Measurements from ENCODE around the gene LRP2BP. TPM values are rescaled to one million over a fixed set of nuclear protein-coding genes. Genes with fewer than 3 reads are reported as not detected.
"Not testable (repeated sequence)": the region's sequence is repeated elsewhere in the genome, so short reads cannot be mapped to it uniquely, and the experiment has no call there.

The LRP2BP gene
- total RNA-seq, 1 experiment from 2014 or later = 0.33 TPM

GRCh38 chr4:185364886-185365285, 30.8 kb downstream of the LRP2BP start:
- H3K4me3 ChIP-seq (ENCODE audit: low read depth in 2 of 2, low read length in 2 of 2) = no peak overlapping the region
- H3K9me3 ChIP-seq (ENCODE audit: control insufficient read depth, insufficient read depth, low read depth, low read length) = no peaks in the 10 kb centered on the region
- no peaks in the 10 kb centered on the region for H3K36me3 ChIP-seq (ENCODE audit: control insufficient read depth, insufficient read depth, low read length)
- no TSS peak for BruUV-seq (replicated peaks)
- CTCF ChIA-PET = no interaction called here
- no peak for TF ChIP-seq SIN3A (IDR thresholded peaks at IDR 0.05; ENCODE audit: borderline replicate concordance, insufficient read depth, low read depth, low read length)
- no peak for TF ChIP-seq POLR2AphosphoS5 (IDR thresholded peaks at IDR 0.05; ENCODE audit: low read depth, low read length)
- TF ChIP-seq, protein P1, sequence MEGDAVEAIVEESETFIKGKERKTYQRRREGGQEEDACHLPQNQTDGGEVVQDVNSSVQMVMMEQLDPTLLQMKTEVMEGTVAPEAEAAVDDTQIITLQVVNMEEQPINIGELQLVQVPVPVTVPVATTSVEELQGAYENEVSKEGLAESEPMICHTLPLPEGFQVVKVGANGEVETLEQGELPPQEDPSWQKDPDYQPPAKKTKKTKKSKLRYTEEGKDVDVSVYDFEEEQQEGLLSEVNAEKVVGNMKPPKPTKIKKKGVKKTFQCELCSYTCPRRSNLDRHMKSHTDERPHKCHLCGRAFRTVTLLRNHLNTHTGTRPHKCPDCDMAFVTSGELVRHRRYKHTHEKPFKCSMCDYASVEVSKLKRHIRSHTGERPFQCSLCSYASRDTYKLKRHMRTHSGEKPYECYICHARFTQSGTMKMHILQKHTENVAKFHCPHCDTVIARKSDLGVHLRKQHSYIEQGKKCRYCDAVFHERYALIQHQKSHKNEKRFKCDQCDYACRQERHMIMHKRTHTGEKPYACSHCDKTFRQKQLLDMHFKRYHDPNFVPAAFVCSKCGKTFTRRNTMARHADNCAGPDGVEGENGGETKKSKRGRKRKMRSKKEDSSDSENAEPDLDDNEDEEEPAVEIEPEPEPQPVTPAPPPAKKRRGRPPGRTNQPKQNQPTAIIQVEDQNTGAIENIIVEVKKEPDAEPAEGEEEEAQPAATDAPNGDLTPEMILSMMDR (IDR thresholded peaks at IDR 0.05) = no peak
- no peak for TF ChIP-seq TCF7L2 (IDR thresholded peaks at IDR 0.05; ENCODE audit: low read depth, low read length)
- TF ChIP-seq, protein P2, sequence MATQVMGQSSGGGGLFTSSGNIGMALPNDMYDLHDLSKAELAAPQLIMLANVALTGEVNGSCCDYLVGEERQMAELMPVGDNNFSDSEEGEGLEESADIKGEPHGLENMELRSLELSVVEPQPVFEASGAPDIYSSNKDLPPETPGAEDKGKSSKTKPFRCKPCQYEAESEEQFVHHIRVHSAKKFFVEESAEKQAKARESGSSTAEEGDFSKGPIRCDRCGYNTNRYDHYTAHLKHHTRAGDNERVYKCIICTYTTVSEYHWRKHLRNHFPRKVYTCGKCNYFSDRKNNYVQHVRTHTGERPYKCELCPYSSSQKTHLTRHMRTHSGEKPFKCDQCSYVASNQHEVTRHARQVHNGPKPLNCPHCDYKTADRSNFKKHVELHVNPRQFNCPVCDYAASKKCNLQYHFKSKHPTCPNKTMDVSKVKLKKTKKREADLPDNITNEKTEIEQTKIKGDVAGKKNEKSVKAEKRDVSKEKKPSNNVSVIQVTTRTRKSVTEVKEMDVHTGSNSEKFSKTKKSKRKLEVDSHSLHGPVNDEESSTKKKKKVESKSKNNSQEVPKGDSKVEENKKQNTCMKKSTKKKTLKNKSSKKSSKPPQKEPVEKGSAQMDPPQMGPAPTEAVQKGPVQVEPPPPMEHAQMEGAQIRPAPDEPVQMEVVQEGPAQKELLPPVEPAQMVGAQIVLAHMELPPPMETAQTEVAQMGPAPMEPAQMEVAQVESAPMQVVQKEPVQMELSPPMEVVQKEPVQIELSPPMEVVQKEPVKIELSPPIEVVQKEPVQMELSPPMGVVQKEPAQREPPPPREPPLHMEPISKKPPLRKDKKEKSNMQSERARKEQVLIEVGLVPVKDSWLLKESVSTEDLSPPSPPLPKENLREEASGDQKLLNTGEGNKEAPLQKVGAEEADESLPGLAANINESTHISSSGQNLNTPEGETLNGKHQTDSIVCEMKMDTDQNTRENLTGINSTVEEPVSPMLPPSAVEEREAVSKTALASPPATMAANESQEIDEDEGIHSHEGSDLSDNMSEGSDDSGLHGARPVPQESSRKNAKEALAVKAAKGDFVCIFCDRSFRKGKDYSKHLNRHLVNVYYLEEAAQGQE (IDR thresholded peaks at IDR 0.05; ENCODE audit: insufficient read depth in 1 of 2, low read depth in 2 of 2, low read length in 1 of 2) = no peak
- intact Hi-C loops (cut with micrococcal nuclease; ENCODE audit: unreplicated experiment) (no loop called here), in situ Hi-C loops (cut with HindIII; ENCODE audit: low pct_unique_long_range_greater_than_20kb, low sequenced_read_pairs) (no loop called here)
- no peaks in the 10 kb centered on the region for H3K27me3 ChIP-seq (ENCODE audit: control insufficient read depth, insufficient read depth, low read length)
- ATAC-seq (no peak), DNase-seq (ENCODE audit: low read depth, low spot score) (no peak)
- POLR2A ChIA-PET = no interaction called here
- no peaks in the 10 kb centered on the region for H3K4me1 ChIP-seq (ENCODE audit: control insufficient read depth, insufficient read depth, low read length)
- no peak overlapping the region for H3K27ac ChIP-seq (ENCODE audit: low read length)

- H3K4me1 ChIP-seq (ENCODE audit: control insufficient read depth, insufficient read depth, low read length) = no peaks in the 10 kb centered on the region
- ATAC-seq (no peak), DNase-seq (ENCODE audit: low read depth, low spot score) (no peak)
- ChIA-PET CTCF (no interaction called here), POLR2A (no interaction called here)
- in situ Hi-C loops (cut with HindIII; ENCODE audit: low pct_unique_long_range_greater_than_20kb, low sequenced_read_pairs) = no loop called here
- no peaks in the 10 kb centered on the region for H3K27me3 ChIP-seq (ENCODE audit: control insufficient read depth, insufficient read depth, low read length)
- no peak for TF ChIP-seq SIN3A (IDR thresholded peaks at IDR 0.05; ENCODE audit: borderline replicate concordance, insufficient read depth, low read depth, low read length)
- no peak for TF ChIP-seq TCF7L2 (IDR thresholded peaks at IDR 0.05; ENCODE audit: low read depth, low read length)
- TF ChIP-seq, protein P2 (IDR thresholded peaks at IDR 0.05; ENCODE audit: insufficient read depth in 1 of 2, low read depth in 2 of 2, low read length in 1 of 2) = no peak
- no peak for TF ChIP-seq POLR2AphosphoS5 (IDR thresholded peaks at IDR 0.05; ENCODE audit: low read depth, low read length)
- TF ChIP-seq, protein P1 (IDR thresholded peaks at IDR 0.05) = no peak
- H3K36me3 ChIP-seq (ENCODE audit: control insufficient read depth, insufficient read depth, low read length) = no peaks in the 10 kb centered on the region
- no TSS peak for BruUV-seq (replicated peaks)
- H3K9me3 ChIP-seq (ENCODE audit: control insufficient read depth, insufficient read depth, low read depth, low read length) = no peaks in the 10 kb centered on the region
- no peak overlapping the region for H3K4me3 ChIP-seq (ENCODE audit: low read depth in 2 of 2, low read length in 2 of 2)
- no peak overlapping the region for H3K27ac ChIP-seq (ENCODE audit: low read length)
- intact Hi-C loops (cut with micrococcal nuclease; ENCODE audit: unreplicated experiment) = no loop called here
These were observed 32.5 kb downstream of the LRP2BP start for GRCh38 chr4:185363251-185363650.

- POLR2A ChIA-PET; DNase-seq (ENCODE audit: low read depth, low spot score); intact Hi-C loops (cut with micrococcal nuclease; ENCODE audit: unreplicated experiment): not testable (repeated sequence)
These were observed 33.2 kb downstream of the LRP2BP start for GRCh38 chr4:185362570-185362969.

More at GRCh38 chr4:185362570-185362969, 33.2 kb downstream of the LRP2BP start:
- H3K4me1 ChIP-seq (ENCODE audit: control insufficient read depth, insufficient read depth, low read length); H3K36me3 ChIP-seq (ENCODE audit: control insufficient read depth, insufficient read depth, low read length); H3K9me3 ChIP-seq (ENCODE audit: control insufficient read depth, insufficient read depth, low read depth, low read length); H3K27ac ChIP-seq (ENCODE audit: low read length); in situ Hi-C loops (cut with HindIII; ENCODE audit: low pct_unique_long_range_greater_than_20kb, low sequenced_read_pairs); ATAC-seq; CTCF ChIA-PET; BruUV-seq (replicated peaks); H3K27me3 ChIP-seq (ENCODE audit: control insufficient read depth, insufficient read depth, low read length); H3K4me3 ChIP-seq (ENCODE audit: low read depth in 2 of 2, low read length in 2 of 2): not testable (repeated sequence)

Measured in Panc1 (cell line).